Omental fat pad (tissue), 4 donors: ENCODE measurements around the gene ZAP70. TPM values are rescaled to one million over a fixed set of nuclear protein-coding genes. Genes with fewer than 3 reads are reported as not detected.
"Not testable (repeated sequence)": the region's sequence is repeated elsewhere in the genome, so short reads cannot be mapped to it uniquely, and the experiment has no call there.

Experiments used
- ATAC-seq: fragments of 150-250 bp; one replicate; pipeline ENCODE4 v1.9.1; 2016; ENCODE audit warnings: mild to moderate bottlenecking, moderate library complexity; ENCODE audit not compliant: low FRiP score
- DNase-seq: peaks from one replicate; pipeline ENCODE4 v3.0.0-alpha.2; 2019; ENCODE audit warnings: low spot score
- CTCF ChIP-seq, 3 donors: fragments of 450-650 bp; IDR thresholded peaks; one replicate each; pipeline ENCODE4 v1.5.1; 2016 to 2017; ENCODE audit warnings: antibody characterized with exemption in 3 of 3, mild to moderate bottlenecking in 3 of 3, moderate library complexity in 2 of 3
- total RNA-seq, 4 donors: library from RNA; depleted of rRNA; stranded (reverse); fragments of >200 nt; gene quantifications; one replicate each; pipeline ENCODE4 v1.1.0, GENCODE V29; 2016

Gene ZAP70
- total RNA-seq, 4 donors from 2014 or later: 4.1 to 9.6 (median 6.5) TPM

- no peak for TF ChIP-seq CTCF (IDR thresholded peaks at IDR 0.05)
- ATAC-seq (no peak), DNase-seq (no peak)
Observed at GRCh38 chr2:97678298-97678697, 35.1 kb upstream of the ZAP70 start.

GRCh38 chr2:97687235-97687634, 26.1 kb upstream of the ZAP70 start:
- ATAC-seq: not testable (repeated sequence)

DNA sequence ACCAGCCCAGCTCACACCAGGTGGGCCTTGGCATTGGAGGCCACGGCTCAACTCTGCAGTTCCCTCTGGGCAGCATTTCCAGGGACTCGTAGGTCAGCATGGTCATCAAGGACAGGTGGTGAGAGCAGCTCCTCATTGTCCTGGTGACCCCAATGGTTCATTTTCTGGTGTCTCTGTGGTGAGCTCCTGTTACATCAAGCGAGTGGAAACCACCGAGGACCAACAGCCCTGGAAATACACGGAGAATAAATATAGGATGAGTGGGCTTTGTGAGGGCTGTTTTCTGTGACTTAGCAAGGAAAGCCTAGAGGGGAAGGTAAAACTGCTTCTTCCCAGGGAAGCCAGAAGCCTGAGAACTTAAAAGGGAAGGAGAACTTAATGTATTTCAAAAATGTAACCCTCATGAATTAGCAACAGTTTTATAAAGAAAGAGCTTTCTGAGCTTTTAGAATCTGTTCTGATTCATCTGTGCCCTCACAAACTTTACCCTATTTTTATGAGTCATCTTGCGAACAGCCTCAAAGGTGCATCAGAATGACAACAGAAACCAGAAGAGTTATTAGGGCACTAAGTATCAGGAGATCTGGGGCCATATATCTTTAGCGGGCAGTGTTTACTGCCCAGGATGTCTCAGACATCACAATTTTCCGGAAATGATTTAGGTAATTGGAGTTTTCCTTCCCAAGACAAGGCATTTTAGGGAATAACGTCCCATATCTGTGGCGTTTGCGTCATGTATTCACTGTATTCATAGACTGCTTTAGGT, 25.1 kb upstream of the ZAP70 start:
- DNase-seq (no peak), ATAC-seq (no peak)
- no peak for TF ChIP-seq CTCF (IDR thresholded peaks at IDR 0.05)

More at GRCh38 chr2:97687235-97687634, 26.1 kb upstream of the ZAP70 start:
- not testable (repeated sequence) for DNase-seq

GRCh38 chr2:97691166-97691565, 22.2 kb upstream of the ZAP70 start:
- ATAC-seq (no peak), DNase-seq (no peak)

DNA sequence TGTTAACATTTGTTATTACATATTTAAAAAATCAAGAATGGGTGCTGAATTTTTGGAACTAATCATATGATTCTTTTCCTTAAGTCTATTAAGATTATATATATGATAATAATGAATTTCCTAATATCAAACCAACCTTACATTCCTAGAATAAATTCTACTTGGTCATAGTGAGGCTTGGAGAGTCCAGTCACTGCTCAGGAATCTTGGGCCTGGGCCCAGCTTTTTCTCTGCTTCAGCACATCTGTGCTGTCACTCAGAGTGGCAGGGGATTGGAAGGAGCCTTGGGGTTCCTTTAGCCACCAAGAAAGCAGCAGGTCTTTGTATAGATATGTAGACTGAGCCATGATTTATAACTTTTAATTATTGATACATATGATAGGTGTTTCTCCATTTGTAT, 19.9 kb upstream of the ZAP70 start:
- DNase-seq (no peak), ATAC-seq (no peak)
- TF ChIP-seq CTCF (IDR thresholded peaks at IDR 0.05): no peak

More at GRCh38 chr2:97691166-97691565, 22.2 kb upstream of the ZAP70 start:
- TF ChIP-seq CTCF (IDR thresholded peaks at IDR 0.05): no peak

DNA sequence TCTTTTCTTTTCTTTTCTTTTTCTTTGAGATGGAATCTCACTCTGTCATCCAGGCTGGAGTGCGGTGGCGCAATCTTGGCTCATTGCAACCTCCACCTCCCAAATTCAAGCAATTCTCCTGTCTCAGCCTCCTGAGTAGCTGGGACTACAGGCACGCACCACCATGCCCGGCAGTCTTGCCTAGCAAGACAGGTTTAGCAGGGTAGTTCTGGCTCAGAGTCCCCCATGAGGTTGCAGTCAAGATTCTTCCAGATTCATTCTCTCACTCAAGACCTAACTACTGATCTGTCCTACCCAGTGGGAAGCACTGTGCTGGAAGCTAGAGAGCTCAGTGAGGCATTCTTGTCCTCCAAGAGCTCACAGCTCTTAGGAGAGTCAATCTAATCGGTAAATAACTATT, 17.6 kb upstream of the ZAP70 start:
- no peak for TF ChIP-seq CTCF (IDR thresholded peaks at IDR 0.05)
- DNase-seq (no peak), ATAC-seq (no peak)

- ATAC-seq (peak; percentile 90), DNase-seq (peak; percentile 95)
Observed at GRCh38 chr2:97697252-97698235, 15.8 kb upstream of the ZAP70 start.

More at GRCh38 chr2:97697252-97698235, 15.8 kb upstream of the ZAP70 start:
- TF ChIP-seq CTCF (IDR thresholded peaks at IDR 0.05): peak in 2 of 3 donors; percentile 91 to 98
